WTC11 (cell line): ENCODE measurements around the gene KRTAP9-6. TPM values are rescaled to one million over a fixed set of nuclear protein-coding genes. Genes with fewer than 3 reads are reported as not detected.

Experiments
- ATAC-seq: fragments of 200-7000 bp; cut with Tn5 transposase; 2 replicates; pipeline ENCODE4 v1.10.0; 2021; ENCODE audit warnings: mild to moderate bottlenecking, moderate library complexity
- CTCF ChIA-PET: fragments of 300-600 bp; sonication (Branson Sonifier 250); formaldehyde crosslinking; loops from one replicate; lab custom pipeline; 2021; ENCODE audit warnings: antibody characterized with exemption; lab: Charles Lee
- POLR2A ChIA-PET: fragments of 350-600 bp; sonication (Branson Sonifier 250); formaldehyde crosslinking; loops from one replicate; lab custom pipeline; 2021; ENCODE audit warnings: antibody characterized with exemption; lab: Charles Lee
- DNase-seq: peaks from one replicate; pipeline ENCODE4 v3.0.0; 2021; ENCODE audit warnings: low spot score
- H3K27ac Mint-ChIP-seq: 2 replicates; pipeline ENCODE4 v1.8.0; 2021; ENCODE audit warnings: mixed read lengths
- H3K27me3 Mint-ChIP-seq: 2 replicates; pipeline ENCODE4 v1.8.0; 2021; ENCODE audit warnings: low read depth, mild to moderate bottlenecking, moderate library complexity, mixed read lengths
- H3K36me3 Mint-ChIP-seq: 2 replicates; pipeline ENCODE4 v1.8.0; 2021; ENCODE audit warnings: mixed read lengths
- H3K4me1 Mint-ChIP-seq: 2 replicates; pipeline ENCODE4 v1.8.0; 2022; ENCODE audit warnings: mixed read lengths
- H3K4me3 Mint-ChIP-seq: 2 replicates; pipeline ENCODE4 v1.8.0; 2021; ENCODE audit warnings: mild to moderate bottlenecking, moderate library complexity, mixed read lengths
- H3K9me3 Mint-ChIP-seq: 2 replicates; pipeline ENCODE4 v1.8.0; 2021; ENCODE audit warnings: mixed read lengths
- CREB1 ChIP-seq: sonication (generic); formaldehyde crosslinking; IDR thresholded peaks from 2 replicates; pipeline ENCODE4 v1.8.0; 2023; ENCODE audit warnings: mild to moderate bottlenecking, missing genetic modification reagents
- EMX1 ChIP-seq: fragments of 250-450 bp; sonication (Bioruptor Pico); IDR thresholded peaks from 2 replicates; pipeline ENCODE4 v1.8.0; 2021; ENCODE audit warnings: mild to moderate bottlenecking
- GABPB1 ChIP-seq: sonication (generic); formaldehyde crosslinking; IDR thresholded peaks from 2 replicates; pipeline ENCODE4 v1.8.1; 2023; ENCODE audit warnings: mild to moderate bottlenecking, missing genetic modification reagents
- HMGA2 ChIP-seq: fragments of 250-450 bp; sonication (Bioruptor Pico); IDR thresholded peaks from 2 replicates; pipeline ENCODE4 v1.4.0; 2021; ENCODE audit warnings: mild to moderate bottlenecking, moderate library complexity
- JUN ChIP-seq: sonication (generic); formaldehyde crosslinking; IDR thresholded peaks from 2 replicates; pipeline ENCODE4 v1.8.0; 2023; ENCODE audit warnings: mild to moderate bottlenecking, missing genetic modification reagents
- KAT7 ChIP-seq: sonication (generic); formaldehyde crosslinking; IDR thresholded peaks from 2 replicates; pipeline ENCODE4 v1.8.1; 2023; ENCODE audit warnings: missing genetic modification reagents, mild to moderate bottlenecking, borderline replicate concordance
- NFE2L1 ChIP-seq: sonication (generic); formaldehyde crosslinking; IDR thresholded peaks from 2 replicates; pipeline ENCODE4 v1.8.1; 2023; ENCODE audit warnings: missing genetic modification reagents
- NR2C2 ChIP-seq: sonication (generic); formaldehyde crosslinking; IDR thresholded peaks from 2 replicates; pipeline ENCODE4 v1.8.0; 2022; ENCODE audit warnings: mild to moderate bottlenecking, missing genetic modification reagents
- OVOL2 ChIP-seq: fragments of 250-450 bp; sonication (Bioruptor Pico); IDR thresholded peaks from 2 replicates; pipeline ENCODE4 v1.9.0; 2021; ENCODE audit warnings: mild to moderate bottlenecking, borderline replicate concordance
- PRRX2 ChIP-seq: fragments of 250-450 bp; sonication (Bioruptor Pico); IDR thresholded peaks from 2 replicates; pipeline ENCODE4 v1.8.0; 2021; ENCODE audit warnings: mild to moderate bottlenecking
- RORB ChIP-seq: fragments of 250-450 bp; sonication (Bioruptor Pico); IDR thresholded peaks from 2 replicates; pipeline ENCODE4 v1.9.0; 2021; ENCODE audit warnings: mild to moderate bottlenecking
- SMAD4 ChIP-seq: sonication (generic); formaldehyde crosslinking; IDR thresholded peaks from 2 replicates; pipeline ENCODE4 v1.8.0; 2022; ENCODE audit warnings: mild to moderate bottlenecking, missing genetic modification reagents
- TP53 ChIP-seq: sonication (generic); formaldehyde crosslinking; IDR thresholded peaks from 2 replicates; pipeline ENCODE4 v1.8.1; 2023; ENCODE audit warnings: mild to moderate bottlenecking, missing genetic modification reagents
- ZBTB21 ChIP-seq: sonication (generic); formaldehyde crosslinking; IDR thresholded peaks from 2 replicates; pipeline ENCODE4 v1.8.1; 2023; ENCODE audit warnings: mild to moderate bottlenecking, missing genetic modification reagents, borderline replicate concordance
- ZNF121 ChIP-seq: sonication (generic); formaldehyde crosslinking; IDR thresholded peaks from 2 replicates; pipeline ENCODE4 v1.8.0; 2023; ENCODE audit warnings: missing genetic modification reagents
- ZNF317 ChIP-seq: sonication (generic); formaldehyde crosslinking; IDR thresholded peaks from 2 replicates; pipeline ENCODE4 v1.8.1; 2023; ENCODE audit warnings: low read depth, mild to moderate bottlenecking, moderate library complexity, missing genetic modification reagents, borderline replicate concordance
- total RNA-seq: library from RNA; stranded (reverse); gene quantifications from 3 replicates; pipeline ENCODE4 v1.2.3, GENCODE V29; 2021
- TF ChIP-seq, protein P1 (sequence below): sonication (generic); formaldehyde crosslinking; IDR thresholded peaks from 2 replicates; pipeline ENCODE4 v1.8.1; 2023; ENCODE audit warnings: mild to moderate bottlenecking, missing genetic modification reagents
- TF ChIP-seq, protein P2 (sequence below): sonication (generic); formaldehyde crosslinking; IDR thresholded peaks from 2 replicates; pipeline ENCODE4 v1.8.1; 2022; ENCODE audit warnings: missing genetic modification reagents, borderline replicate concordance
- TF ChIP-seq, protein P3 (sequence below): sonication (generic); formaldehyde crosslinking; IDR thresholded peaks from 2 replicates; pipeline ENCODE4 v1.8.1; 2023; ENCODE audit warnings: mild to moderate bottlenecking, missing genetic modification reagents, borderline replicate concordance
- TF ChIP-seq, protein P4 (sequence below): sonication (generic); formaldehyde crosslinking; IDR thresholded peaks from 2 replicates; pipeline ENCODE4 v1.8.0; 2023; ENCODE audit warnings: missing genetic modification reagents
- TF ChIP-seq, protein P5 (sequence below): fragments of 250-450 bp; sonication (Bioruptor Pico); IDR thresholded peaks from 2 replicates; pipeline ENCODE4 v2.1.2; 2022; ENCODE audit warnings: mild to moderate bottlenecking, moderate library complexity
- TF ChIP-seq, protein P6 (sequence below): sonication (generic); formaldehyde crosslinking; IDR thresholded peaks from 2 replicates; pipeline ENCODE4 v1.8.0; 2022; ENCODE audit warnings: mild to moderate bottlenecking, missing genetic modification reagents
- TF ChIP-seq, protein P7 (sequence below): sonication (generic); formaldehyde crosslinking; IDR thresholded peaks from 2 replicates; pipeline ENCODE4 v1.8.0; 2022; ENCODE audit warnings: mild to moderate bottlenecking, missing genetic modification reagents

The KRTAP9-6 gene
- total RNA-seq, 1 experiment from 2014 or later, result not detected

DNA sequence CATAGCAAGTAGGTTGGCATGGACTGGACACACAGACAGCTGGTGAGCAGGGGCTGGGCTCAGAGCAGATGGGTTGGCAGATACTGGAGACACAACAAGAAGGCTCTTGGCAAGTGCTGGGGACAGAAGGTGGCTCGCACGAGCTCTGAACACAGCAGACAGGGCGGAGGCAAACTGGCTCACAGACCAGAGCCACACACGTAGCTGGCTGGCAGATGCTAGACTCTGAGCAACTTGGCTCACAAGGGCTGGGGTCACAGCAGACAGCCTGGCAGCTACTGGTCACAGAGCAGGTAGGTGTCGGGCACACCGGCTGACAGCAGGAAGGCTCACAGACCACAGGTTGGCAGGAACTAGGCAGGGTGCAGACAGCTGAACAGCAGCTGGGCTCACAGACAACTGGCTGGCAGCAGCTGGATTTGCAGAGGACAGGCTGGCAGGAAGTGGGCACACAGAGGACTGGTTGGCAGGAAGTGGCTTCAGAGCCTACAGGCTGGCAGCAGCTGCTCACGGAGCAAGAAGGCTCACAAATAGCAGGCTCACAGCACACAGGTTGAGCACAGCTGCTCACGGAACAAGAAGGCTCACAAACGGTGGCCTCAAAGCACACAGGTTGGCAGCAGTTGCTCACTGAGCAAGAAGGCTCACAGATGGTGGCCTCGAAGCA is 43.2 kb downstream of the KRTAP9-6 start (continued):
- TF ChIP-seq TP53 (CRISPR knock-in tag), result no peak
- no peak for TF ChIP-seq ZNF121 (CRISPR knock-in tag)
- TF ChIP-seq, protein P1, sequence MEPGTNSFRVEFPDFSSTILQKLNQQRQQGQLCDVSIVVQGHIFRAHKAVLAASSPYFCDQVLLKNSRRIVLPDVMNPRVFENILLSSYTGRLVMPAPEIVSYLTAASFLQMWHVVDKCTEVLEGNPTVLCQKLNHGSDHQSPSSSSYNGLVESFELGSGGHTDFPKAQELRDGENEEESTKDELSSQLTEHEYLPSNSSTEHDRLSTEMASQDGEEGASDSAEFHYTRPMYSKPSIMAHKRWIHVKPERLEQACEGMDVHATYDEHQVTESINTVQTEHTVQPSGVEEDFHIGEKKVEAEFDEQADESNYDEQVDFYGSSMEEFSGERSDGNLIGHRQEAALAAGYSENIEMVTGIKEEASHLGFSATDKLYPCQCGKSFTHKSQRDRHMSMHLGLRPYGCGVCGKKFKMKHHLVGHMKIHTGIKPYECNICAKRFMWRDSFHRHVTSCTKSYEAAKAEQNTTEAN (CRISPR knock-in tag), result no peak
- TF ChIP-seq, protein P2, sequence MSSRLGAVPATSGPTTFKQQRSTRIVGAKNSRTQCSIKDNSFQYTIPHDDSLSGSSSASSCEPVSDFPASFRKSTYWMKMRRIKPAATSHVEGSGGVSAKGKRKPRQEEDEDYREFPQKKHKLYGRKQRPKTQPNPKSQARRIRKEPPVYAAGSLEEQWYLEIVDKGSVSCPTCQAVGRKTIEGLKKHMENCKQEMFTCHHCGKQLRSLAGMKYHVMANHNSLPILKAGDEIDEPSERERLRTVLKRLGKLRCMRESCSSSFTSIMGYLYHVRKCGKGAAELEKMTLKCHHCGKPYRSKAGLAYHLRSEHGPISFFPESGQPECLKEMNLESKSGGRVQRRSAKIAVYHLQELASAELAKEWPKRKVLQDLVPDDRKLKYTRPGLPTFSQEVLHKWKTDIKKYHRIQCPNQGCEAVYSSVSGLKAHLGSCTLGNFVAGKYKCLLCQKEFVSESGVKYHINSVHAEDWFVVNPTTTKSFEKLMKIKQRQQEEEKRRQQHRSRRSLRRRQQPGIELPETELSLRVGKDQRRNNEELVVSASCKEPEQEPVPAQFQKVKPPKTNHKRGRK (CRISPR knock-in tag), result no peak
- TF ChIP-seq NFE2L1 (CRISPR knock-in tag), result no peak
- no peak for TF ChIP-seq GABPB1 (CRISPR knock-in tag)

DNA sequence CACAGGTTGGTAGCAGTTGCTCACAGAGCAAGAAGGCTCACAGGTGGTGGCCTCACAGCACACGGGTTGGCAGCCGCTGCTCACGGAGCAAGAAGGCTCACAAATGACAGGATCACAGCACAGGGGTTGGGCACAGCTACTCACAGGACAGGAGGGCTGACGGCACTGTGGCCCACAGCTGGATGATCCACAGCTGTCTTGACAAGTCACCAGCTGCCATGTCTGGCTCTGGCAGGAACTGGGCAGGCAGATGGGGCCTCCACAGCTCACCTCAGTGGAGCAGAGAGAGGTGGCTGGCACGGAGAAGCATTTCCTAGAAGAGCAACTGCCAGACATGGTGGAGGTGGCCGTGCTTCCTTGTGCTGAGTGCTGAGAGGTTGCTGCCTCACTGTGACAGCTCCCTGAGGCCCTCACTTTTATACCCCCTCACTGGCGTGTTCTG is 43.8 kb downstream of the KRTAP9-6 start, which contains the start of gene KRTAP16-1:
TSS of gene KRTAP16-1 (minus strand) at position 392 of the 442 bp plus-strand sequence. CDS start at position 336, 56 bp downstream.
- Mint-ChIP-seq H3K4me3 (no peak within 1 kb of the TSS), H3K27ac (no peak within 1 kb of the TSS), H3K4me1 (no peaks in the 10 kb centered on the region), H3K36me3 (no peaks in the 10 kb centered on the region), H3K9me3 (no peaks in the 10 kb centered on the region), H3K27me3 (no peaks in the 10 kb centered on the region; the same call in none of the 2 replicates)
- TF ChIP-seq, protein P3, sequence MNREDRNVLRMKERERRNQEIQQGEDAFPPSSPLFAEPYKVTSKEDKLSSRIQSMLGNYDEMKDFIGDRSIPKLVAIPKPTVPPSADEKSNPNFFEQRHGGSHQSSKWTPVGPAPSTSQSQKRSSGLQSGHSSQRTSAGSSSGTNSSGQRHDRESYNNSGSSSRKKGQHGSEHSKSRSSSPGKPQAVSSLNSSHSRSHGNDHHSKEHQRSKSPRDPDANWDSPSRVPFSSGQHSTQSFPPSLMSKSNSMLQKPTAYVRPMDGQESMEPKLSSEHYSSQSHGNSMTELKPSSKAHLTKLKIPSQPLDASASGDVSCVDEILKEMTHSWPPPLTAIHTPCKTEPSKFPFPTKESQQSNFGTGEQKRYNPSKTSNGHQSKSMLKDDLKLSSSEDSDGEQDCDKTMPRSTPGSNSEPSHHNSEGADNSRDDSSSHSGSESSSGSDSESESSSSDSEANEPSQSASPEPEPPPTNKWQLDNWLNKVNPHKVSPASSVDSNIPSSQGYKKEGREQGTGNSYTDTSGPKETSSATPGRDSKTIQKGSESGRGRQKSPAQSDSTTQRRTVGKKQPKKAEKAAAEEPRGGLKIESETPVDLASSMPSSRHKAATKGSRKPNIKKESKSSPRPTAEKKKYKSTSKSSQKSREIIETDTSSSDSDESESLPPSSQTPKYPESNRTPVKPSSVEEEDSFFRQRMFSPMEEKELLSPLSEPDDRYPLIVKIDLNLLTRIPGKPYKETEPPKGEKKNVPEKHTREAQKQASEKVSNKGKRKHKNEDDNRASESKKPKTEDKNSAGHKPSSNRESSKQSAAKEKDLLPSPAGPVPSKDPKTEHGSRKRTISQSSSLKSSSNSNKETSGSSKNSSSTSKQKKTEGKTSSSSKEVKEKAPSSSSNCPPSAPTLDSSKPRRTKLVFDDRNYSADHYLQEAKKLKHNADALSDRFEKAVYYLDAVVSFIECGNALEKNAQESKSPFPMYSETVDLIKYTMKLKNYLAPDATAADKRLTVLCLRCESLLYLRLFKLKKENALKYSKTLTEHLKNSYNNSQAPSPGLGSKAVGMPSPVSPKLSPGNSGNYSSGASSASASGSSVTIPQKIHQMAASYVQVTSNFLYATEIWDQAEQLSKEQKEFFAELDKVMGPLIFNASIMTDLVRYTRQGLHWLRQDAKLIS (CRISPR knock-in tag), result no peak
- TF ChIP-seq JUN (CRISPR knock-in tag), result no peak
- no peak for TF ChIP-seq HMGA2
- TF ChIP-seq ZNF121 (CRISPR knock-in tag), result no peak
- TF ChIP-seq OVOL2, result no peak
- no peak for TF ChIP-seq PRRX2
- TF ChIP-seq RORB (CRISPR knock-in tag), result no peak
- no peak for TF ChIP-seq ZNF317
- no peak for TF ChIP-seq EMX1
- TF ChIP-seq, protein P4, sequence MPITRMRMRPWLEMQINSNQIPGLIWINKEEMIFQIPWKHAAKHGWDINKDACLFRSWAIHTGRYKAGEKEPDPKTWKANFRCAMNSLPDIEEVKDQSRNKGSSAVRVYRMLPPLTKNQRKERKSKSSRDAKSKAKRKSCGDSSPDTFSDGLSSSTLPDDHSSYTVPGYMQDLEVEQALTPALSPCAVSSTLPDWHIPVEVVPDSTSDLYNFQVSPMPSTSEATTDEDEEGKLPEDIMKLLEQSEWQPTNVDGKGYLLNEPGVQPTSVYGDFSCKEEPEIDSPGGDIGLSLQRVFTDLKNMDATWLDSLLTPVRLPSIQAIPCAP, result no peak
- no peak for TF ChIP-seq CREB1 (CRISPR knock-in tag)
- TF ChIP-seq SMAD4, result no peak
- TF ChIP-seq, protein P1 (CRISPR knock-in tag), result no peak
- TF ChIP-seq, protein P5, sequence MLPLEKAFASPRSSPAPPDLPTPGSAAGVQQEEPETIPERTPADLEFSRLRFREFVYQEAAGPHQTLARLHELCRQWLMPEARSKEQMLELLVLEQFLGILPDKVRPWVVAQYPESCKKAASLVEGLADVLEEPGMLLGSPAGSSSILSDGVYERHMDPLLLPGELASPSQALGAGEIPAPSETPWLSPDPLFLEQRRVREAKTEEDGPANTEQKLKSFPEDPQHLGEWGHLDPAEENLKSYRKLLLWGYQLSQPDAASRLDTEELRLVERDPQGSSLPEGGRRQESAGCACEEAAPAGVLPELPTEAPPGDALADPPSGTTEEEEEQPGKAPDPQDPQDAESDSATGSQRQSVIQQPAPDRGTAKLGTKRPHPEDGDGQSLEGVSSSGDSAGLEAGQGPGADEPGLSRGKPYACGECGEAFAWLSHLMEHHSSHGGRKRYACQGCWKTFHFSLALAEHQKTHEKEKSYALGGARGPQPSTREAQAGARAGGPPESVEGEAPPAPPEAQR (CRISPR knock-in tag), result no peak
- no peak for TF ChIP-seq NR2C2 (CRISPR knock-in tag)
- no peak for TF ChIP-seq TP53 (CRISPR knock-in tag)
- TF ChIP-seq KAT7 (CRISPR knock-in tag), result no peak
- TF ChIP-seq ZBTB21 (CRISPR knock-in tag), result no peak
- TF ChIP-seq, protein P6, sequence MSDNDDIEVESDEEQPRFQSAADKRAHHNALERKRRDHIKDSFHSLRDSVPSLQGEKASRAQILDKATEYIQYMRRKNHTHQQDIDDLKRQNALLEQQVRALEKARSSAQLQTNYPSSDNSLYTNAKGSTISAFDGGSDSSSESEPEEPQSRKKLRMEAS (CRISPR knock-in tag), result no peak
- TF ChIP-seq, protein P7, sequence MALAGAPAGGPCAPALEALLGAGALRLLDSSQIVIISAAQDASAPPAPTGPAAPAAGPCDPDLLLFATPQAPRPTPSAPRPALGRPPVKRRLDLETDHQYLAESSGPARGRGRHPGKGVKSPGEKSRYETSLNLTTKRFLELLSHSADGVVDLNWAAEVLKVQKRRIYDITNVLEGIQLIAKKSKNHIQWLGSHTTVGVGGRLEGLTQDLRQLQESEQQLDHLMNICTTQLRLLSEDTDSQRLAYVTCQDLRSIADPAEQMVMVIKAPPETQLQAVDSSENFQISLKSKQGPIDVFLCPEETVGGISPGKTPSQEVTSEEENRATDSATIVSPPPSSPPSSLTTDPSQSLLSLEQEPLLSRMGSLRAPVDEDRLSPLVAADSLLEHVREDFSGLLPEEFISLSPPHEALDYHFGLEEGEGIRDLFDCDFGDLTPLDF (CRISPR knock-in tag), result no peak
- ChIA-PET POLR2A (no interaction called here), CTCF (interaction anchor here (1.9 kb wide), 1 partner anchor 14 kb away, joined by 7 read pairs; no protein-coding TSS in a partner anchor)
- ATAC-seq (no peak), DNase-seq (no peak)
